ENCODE data around the gene ORAI2.

Gene ORAI2

GRCh38 chr7:102433219-102434038 is at the start of gene ORAI2:
Gene ORAI2, plus strand, starts transcription at chr7:102433575. Its CDS starts 5,382 bp downstream, at chr7:102438957.
- Histone ChIP-seq H3K27ac (ENCODE audit: poor library complexity, severe bottlenecking) (peak within 1 kb of the TSS; percentile 17), H3K4me1 (ENCODE audit: insufficient read depth, poor library complexity, severe bottlenecking) (peaks cover 9% of the 10 kb centered on the region), H3K27me3 (ENCODE audit: insufficient read depth, poor library complexity, severe bottlenecking) (no peaks in the 10 kb centered on the region), H3K4me3 (ENCODE audit: severe bottlenecking) (peak within 1 kb of the TSS; percentile 91), H3K36me3 (ENCODE audit: low read depth) (no peaks in the 10 kb centered on the region), H3K9me3 (ENCODE audit: severe bottlenecking) (no peaks in the 10 kb centered on the region)
- DNase-seq (ENCODE audit: low spot score) (no peak), ATAC-seq (ENCODE audit: low read depth) (peak; percentile 50)
- TF ChIP-seq CTCF (IDR thresholded peaks at IDR 0.05; ENCODE audit: poor library complexity, severe bottlenecking): no peak

GRCh38 chr7:102387064-102387463 is 46.3 kb upstream of the ORAI2 start:
- DNase-seq (ENCODE audit: low spot score) (no peak), ATAC-seq (ENCODE audit: low read depth) (no peak)
- no peaks in the 10 kb centered on the region for H3K27me3 ChIP-seq (ENCODE audit: insufficient read depth, poor library complexity, severe bottlenecking)
- no peaks in the 10 kb centered on the region for H3K4me1 ChIP-seq (ENCODE audit: insufficient read depth, poor library complexity, severe bottlenecking)
- no peak overlapping the region for H3K27ac ChIP-seq (ENCODE audit: poor library complexity, severe bottlenecking)
- H3K4me3 ChIP-seq (ENCODE audit: severe bottlenecking): no peak overlapping the region
- TF ChIP-seq CTCF (IDR thresholded peaks at IDR 0.05; ENCODE audit: poor library complexity, severe bottlenecking): no peak
- H3K9me3 ChIP-seq (ENCODE audit: severe bottlenecking): no peaks in the 10 kb centered on the region
- peaks cover 22% of the 10 kb centered on the region for H3K36me3 ChIP-seq (ENCODE audit: low read depth)

GRCh38 chr7:102389810-102390209 is 43.6 kb upstream of the ORAI2 start:
- Histone ChIP-seq H3K27me3 (ENCODE audit: insufficient read depth, poor library complexity, severe bottlenecking) (no peaks in the 10 kb centered on the region), H3K4me1 (ENCODE audit: insufficient read depth, poor library complexity, severe bottlenecking) (no peaks in the 10 kb centered on the region), H3K9me3 (ENCODE audit: severe bottlenecking) (no peaks in the 10 kb centered on the region), H3K4me3 (ENCODE audit: severe bottlenecking) (no peak overlapping the region), H3K27ac (ENCODE audit: poor library complexity, severe bottlenecking) (no peak overlapping the region), H3K36me3 (ENCODE audit: low read depth) (peaks cover 39% of the 10 kb centered on the region)
- TF ChIP-seq CTCF (IDR thresholded peaks at IDR 0.05; ENCODE audit: poor library complexity, severe bottlenecking): no peak
- no peak for DNase-seq (ENCODE audit: low spot score)
- ATAC-seq (ENCODE audit: low read depth): no peak

- peak; percentile 90 for TF ChIP-seq CTCF (IDR thresholded peaks at IDR 0.05; ENCODE audit: poor library complexity, severe bottlenecking)
- H3K36me3 ChIP-seq (ENCODE audit: low read depth): peaks cover 39% of the 10 kb centered on the region
- DNase-seq (ENCODE audit: low spot score) (peak; percentile 79), ATAC-seq (ENCODE audit: low read depth) (peak; percentile 91)
- no peaks in the 10 kb centered on the region for H3K9me3 ChIP-seq (ENCODE audit: severe bottlenecking)
- no peaks in the 10 kb centered on the region for H3K4me1 ChIP-seq (ENCODE audit: insufficient read depth, poor library complexity, severe bottlenecking)
- no peak overlapping the region for H3K27ac ChIP-seq (ENCODE audit: poor library complexity, severe bottlenecking)
- no peaks in the 10 kb centered on the region for H3K27me3 ChIP-seq (ENCODE audit: insufficient read depth, poor library complexity, severe bottlenecking)
- H3K4me3 ChIP-seq (ENCODE audit: severe bottlenecking): no peak overlapping the region
Observed at GRCh38 chr7:102390697-102391484, 42.5 kb upstream of the ORAI2 start.
